Measurements from ENCODE around the gene C2CD2. TPM values are rescaled to one million over a fixed set of nuclear protein-coding genes. Genes with fewer than 3 reads are reported as not detected.

Gene C2CD2
- total RNA-seq, 2 donors from 2014 or later: 59.5 to 77.3 TPM

DNA sequence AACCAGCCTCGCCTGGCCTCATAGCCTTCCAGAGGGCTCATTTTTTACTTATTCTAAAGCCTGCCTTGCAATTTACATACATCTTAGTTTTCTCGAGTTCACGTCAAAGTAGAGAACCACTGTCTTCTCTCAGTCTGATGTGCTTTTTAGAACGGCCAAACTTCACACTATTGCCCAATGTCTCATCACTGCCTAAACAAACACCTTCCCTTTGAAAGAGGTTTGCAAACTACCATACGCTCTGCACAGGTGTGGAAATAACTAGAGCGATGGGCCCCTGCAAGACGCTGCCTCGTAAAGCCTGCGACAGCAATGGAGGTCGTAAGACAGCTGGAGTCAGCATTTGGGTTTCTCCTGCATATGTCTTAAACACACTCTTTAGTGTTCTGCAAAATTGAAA, 97.2 kb downstream of the C2CD2 start:
- Histone ChIP-seq H3K4me3 (no peak overlapping the region), H3K4me1 (ENCODE audit: control insufficient read depth in 1 of 2, low read depth in 2 of 2) (no peaks in the 10 kb centered on the region), H3K27ac (no peak overlapping the region), H3K9me3 (no peaks in the 10 kb centered on the region), H3K27me3 (replicated peaks; ENCODE audit: insufficient read depth) (no peaks in the 10 kb centered on the region), H3K36me3 (peaks cover 29% of the 10 kb centered on the region)
- ATAC-seq (ENCODE audit: insufficient number of reproducible peaks, low FRiP score, low read depth): no peak
- TF ChIP-seq, protein P1, sequence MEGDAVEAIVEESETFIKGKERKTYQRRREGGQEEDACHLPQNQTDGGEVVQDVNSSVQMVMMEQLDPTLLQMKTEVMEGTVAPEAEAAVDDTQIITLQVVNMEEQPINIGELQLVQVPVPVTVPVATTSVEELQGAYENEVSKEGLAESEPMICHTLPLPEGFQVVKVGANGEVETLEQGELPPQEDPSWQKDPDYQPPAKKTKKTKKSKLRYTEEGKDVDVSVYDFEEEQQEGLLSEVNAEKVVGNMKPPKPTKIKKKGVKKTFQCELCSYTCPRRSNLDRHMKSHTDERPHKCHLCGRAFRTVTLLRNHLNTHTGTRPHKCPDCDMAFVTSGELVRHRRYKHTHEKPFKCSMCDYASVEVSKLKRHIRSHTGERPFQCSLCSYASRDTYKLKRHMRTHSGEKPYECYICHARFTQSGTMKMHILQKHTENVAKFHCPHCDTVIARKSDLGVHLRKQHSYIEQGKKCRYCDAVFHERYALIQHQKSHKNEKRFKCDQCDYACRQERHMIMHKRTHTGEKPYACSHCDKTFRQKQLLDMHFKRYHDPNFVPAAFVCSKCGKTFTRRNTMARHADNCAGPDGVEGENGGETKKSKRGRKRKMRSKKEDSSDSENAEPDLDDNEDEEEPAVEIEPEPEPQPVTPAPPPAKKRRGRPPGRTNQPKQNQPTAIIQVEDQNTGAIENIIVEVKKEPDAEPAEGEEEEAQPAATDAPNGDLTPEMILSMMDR (IDR thresholded peaks at IDR 0.05): no peak
- no peak for DNase-seq (ENCODE audit: low spot score)

DNA sequence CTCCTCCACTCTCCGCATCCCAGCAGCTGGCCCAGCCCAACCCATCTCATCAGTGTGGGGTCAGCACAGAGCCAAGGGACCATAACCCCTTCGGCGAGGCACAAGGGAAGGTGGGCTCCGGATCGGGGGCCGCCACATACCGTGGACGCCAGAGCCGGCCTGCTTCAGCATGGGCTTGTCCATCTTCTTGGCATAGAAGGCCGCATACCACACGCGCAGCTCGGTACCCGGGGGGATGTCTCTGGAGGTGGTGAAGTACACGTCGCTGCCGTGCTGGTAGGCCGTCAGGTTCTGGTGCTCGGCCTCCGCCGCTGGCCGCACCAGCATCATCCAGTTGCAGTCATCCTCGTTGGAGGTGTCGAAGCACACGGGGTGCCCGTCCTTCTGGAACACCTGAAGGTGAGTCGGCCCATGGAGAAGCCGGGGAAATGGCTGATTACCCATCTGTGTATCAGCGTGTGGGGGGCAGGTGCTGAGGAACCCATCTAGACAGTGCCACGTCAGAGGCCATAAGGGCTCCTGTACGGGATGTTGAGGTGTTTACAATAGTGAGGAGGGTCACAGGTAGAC, 99.3 kb downstream of the C2CD2 start:
- Histone ChIP-seq H3K36me3 (peaks cover 29% of the 10 kb centered on the region), H3K9me3 (no peaks in the 10 kb centered on the region), H3K4me3 (no peak overlapping the region), H3K4me1 (ENCODE audit: control insufficient read depth in 1 of 2, low read depth in 2 of 2) (no peaks in the 10 kb centered on the region), H3K27me3 (replicated peaks; ENCODE audit: insufficient read depth) (no peaks in the 10 kb centered on the region), H3K27ac (no peak overlapping the region)
- TF ChIP-seq, protein P1 (IDR thresholded peaks at IDR 0.05): no peak
- ATAC-seq (ENCODE audit: insufficient number of reproducible peaks, low FRiP score, low read depth) (no peak), DNase-seq (ENCODE audit: low spot score) (no peak)

DNA sequence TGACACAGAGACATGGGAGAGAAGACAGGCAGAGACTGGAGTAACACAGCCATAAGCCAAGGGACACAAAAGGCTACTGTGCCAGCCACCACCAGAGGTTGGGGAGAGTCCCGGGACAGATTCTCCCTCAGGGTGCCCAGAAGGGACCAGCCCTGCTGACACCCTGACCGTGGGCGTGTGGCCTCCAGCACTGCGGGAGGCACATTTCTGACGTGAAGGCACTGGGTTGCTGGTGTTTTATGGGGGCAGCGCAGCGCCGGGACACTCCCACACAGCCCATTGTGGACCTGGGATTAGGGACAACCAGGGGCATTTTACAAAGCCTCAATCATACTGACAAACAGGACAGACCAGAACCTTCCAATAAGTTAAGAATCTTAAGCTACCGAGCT, 100.9 kb downstream of the C2CD2 start:
- DNase-seq (ENCODE audit: low spot score): no peak
- no peak for ATAC-seq (ENCODE audit: insufficient number of reproducible peaks, low FRiP score, low read depth)
- Histone ChIP-seq H3K4me1 (ENCODE audit: control insufficient read depth in 1 of 2, low read depth in 2 of 2) (no peaks in the 10 kb centered on the region), H3K27ac (no peak overlapping the region), H3K36me3 (peaks cover 23% of the 10 kb centered on the region), H3K27me3 (replicated peaks; ENCODE audit: insufficient read depth) (no peaks in the 10 kb centered on the region), H3K9me3 (no peaks in the 10 kb centered on the region), H3K4me3 (no peak overlapping the region)
- TF ChIP-seq, protein P1 (IDR thresholded peaks at IDR 0.05): no peak

DNA sequence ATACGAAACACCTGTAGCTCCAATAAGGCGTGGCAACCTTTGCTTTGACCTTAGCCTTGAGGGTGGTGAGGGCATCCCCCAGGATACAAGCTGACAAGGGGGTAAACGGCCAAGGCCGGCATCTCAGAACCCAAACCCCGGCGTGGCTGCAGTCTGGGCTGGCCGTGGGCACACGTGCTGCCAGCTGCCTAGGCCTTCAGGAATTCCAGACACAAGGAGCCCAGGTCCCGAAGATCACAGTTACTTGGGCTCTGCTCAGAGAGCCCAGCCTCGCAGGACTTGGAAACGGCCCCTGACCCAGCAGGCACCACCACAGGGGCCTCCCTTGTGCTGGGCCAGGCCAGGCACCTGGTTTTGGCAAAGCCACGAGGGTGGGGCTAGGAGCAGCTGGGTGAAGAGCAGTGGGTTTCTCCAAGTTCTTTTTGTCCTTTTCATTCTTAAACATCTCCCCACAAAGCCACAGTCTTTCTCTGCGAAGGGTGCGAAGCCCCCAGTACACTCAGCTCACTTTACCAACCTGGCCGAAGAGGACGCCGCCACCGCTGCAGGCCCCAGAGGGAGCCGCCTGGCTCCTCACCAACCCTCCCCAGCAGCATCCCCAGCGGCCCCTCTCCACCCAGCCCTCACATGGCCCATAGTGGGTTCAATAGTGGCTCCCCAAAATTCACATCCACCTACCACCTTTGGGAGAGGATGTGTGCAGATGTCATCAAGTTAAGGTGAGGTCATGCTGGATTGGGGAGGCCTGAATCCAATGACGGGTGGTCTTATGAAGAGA, 101.5 kb downstream of the C2CD2 start:
- no peak overlapping the region for H3K4me3 ChIP-seq
- DNase-seq (ENCODE audit: low spot score) (no peak), ATAC-seq (ENCODE audit: insufficient number of reproducible peaks, low FRiP score, low read depth) (no peak)
- TF ChIP-seq, protein P1 (IDR thresholded peaks at IDR 0.05): no peak
- H3K4me1 ChIP-seq (ENCODE audit: control insufficient read depth in 1 of 2, low read depth in 2 of 2): no peaks in the 10 kb centered on the region
- H3K9me3 ChIP-seq: no peaks in the 10 kb centered on the region
- no peak overlapping the region for H3K27ac ChIP-seq
- peaks cover 23% of the 10 kb centered on the region for H3K36me3 ChIP-seq
- H3K27me3 ChIP-seq (replicated peaks; ENCODE audit: insufficient read depth): no peaks in the 10 kb centered on the region

DNA sequence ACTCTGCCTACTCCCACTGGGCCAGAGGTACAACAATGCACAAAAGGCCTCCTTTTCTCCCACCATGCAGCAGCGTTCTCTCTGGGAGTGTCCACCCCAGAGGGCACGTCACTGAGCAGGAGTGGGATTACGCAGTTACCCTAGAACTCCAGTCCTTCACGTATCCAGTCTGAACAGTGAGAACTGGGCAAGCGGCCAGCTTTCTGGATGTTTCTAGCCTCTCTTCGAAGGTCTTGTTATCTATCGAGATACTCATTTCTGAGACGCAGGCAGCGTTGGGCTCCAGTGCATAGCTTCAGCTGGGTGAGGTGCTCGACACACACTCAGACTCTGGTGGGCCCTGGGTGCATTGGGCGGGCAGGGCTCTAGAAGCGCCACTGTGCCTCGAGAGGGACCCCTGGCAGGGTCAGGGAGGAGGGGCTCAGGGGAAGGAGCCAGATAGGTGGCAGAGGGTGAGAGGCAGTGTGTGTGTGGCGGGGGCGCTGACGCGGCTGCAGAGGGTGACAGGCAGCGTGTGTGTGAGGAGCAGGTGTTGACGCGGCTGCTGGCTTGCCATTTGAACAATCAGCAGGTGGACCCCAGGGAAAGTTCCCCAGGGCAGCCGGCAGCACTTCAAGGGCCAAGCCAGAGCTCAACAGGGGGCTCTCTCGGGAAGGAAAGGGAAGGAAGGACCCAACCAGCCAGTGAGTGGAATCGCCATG, 102.6 kb downstream of the C2CD2 start:
- no peak for ATAC-seq (ENCODE audit: insufficient number of reproducible peaks, low FRiP score, low read depth)
- H3K36me3 ChIP-seq: peaks cover 18% of the 10 kb centered on the region
- no peaks in the 10 kb centered on the region for H3K4me1 ChIP-seq (ENCODE audit: control insufficient read depth in 1 of 2, low read depth in 2 of 2)
- H3K27ac ChIP-seq: no peak overlapping the region
- no peaks in the 10 kb centered on the region for H3K9me3 ChIP-seq
- no peaks in the 10 kb centered on the region for H3K27me3 ChIP-seq (replicated peaks; ENCODE audit: insufficient read depth)
- TF ChIP-seq, protein P1 (IDR thresholded peaks at IDR 0.05): no peak
- H3K4me3 ChIP-seq: no peak overlapping the region
- no peak for DNase-seq (ENCODE audit: low spot score)
